Body of pancreas (tissue), 4 donors: ENCODE results near the gene DLG2.

Source experiments
- POLR2A ChIP-seq, 3 donors: fragments of 450-650 bp; IDR thresholded peaks; one replicate each; pipeline ENCODE4 v1.6.1; 2016; ENCODE audit warnings: antibody characterized with exemption in 3 of 3, mild to moderate bottlenecking in 2 of 3
- TF ChIP-seq, protein P1 (sequence below), 7 experiments: fragments of 450-650 bp in 4 of 7; fragments of 200-600 bp in 3 of 7; sonication (generic) in 3 of 7; IDR thresholded peaks; one replicate each; pipeline ENCODE4 v1.5.1; 2016 to 2019; ENCODE audit warnings: antibody characterized with exemption in 7 of 7

DNA sequence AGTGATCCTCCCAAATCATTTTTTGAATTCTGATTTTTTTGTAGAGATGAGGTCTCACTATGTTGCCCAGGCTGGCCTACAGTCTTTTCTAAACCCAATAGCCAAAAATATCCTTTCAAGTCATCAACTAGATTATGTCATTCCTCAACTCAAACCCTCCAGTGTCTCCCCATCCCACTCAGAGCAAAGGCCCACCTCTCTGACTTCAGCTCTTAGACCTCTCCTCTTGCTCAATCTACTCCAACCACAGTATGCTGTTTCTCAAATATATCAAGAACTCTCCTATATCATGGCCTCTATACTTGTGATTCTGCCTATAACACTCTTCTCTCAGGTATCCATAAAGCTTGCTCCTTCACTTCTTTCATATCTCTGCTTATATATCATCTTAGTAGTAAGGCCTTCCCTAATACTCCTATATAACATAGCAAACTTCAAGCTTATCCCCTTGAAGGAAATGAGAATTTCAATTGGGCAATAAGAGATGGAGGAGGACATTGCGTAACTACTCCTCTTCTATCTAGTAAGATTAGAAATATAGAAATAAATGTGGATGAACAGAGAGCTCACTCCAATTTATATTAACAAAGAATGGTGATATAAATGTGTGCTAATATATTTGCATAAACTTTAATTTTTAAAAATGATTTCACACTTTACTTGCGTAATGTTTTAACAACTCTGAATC is 24.5 kb downstream of the DLG2 start:
- TF ChIP-seq, protein P1, sequence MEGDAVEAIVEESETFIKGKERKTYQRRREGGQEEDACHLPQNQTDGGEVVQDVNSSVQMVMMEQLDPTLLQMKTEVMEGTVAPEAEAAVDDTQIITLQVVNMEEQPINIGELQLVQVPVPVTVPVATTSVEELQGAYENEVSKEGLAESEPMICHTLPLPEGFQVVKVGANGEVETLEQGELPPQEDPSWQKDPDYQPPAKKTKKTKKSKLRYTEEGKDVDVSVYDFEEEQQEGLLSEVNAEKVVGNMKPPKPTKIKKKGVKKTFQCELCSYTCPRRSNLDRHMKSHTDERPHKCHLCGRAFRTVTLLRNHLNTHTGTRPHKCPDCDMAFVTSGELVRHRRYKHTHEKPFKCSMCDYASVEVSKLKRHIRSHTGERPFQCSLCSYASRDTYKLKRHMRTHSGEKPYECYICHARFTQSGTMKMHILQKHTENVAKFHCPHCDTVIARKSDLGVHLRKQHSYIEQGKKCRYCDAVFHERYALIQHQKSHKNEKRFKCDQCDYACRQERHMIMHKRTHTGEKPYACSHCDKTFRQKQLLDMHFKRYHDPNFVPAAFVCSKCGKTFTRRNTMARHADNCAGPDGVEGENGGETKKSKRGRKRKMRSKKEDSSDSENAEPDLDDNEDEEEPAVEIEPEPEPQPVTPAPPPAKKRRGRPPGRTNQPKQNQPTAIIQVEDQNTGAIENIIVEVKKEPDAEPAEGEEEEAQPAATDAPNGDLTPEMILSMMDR (IDR thresholded peaks at IDR 0.05): no peak
- no peak for TF ChIP-seq POLR2A (IDR thresholded peaks at IDR 0.05)
